PC-3 (cell line): Measurements from ENCODE around the gene STAG1.

ENCODE experiments used
- CTCF ChIP-seq: fragments of 300-600 bp; sonication (generic); conservative IDR thresholded peaks from 2 replicates; pipeline ENCODE4 v1.5.1; 2017; ENCODE audit warnings: antibody characterized with exemption, low read depth, mild to moderate bottlenecking, low read length
- EZH2 ChIP-seq: fragments of 300-600 bp; sonication (generic); IDR thresholded peaks from one replicate; pipeline ENCODE4 v1.6.1; 2017; ENCODE audit warnings: antibody characterized with exemption, mild to moderate bottlenecking, low read length; ENCODE audit not compliant: unreplicated experiment

GRCh38 chr3:136297826-136298225, 454.4 kb downstream of the STAG1 start:
- TF ChIP-seq CTCF (no peak), EZH2 (no peak)
